ENCODE measurements around the gene C1QA. TPM values are rescaled to one million over a fixed set of nuclear protein-coding genes. Genes with fewer than 3 reads are reported as not detected.

Gene C1QA
- total and polyA plus RNA-seq, 8 donors, result 2.9 to 127 (median 74.1) TPM

DNA sequence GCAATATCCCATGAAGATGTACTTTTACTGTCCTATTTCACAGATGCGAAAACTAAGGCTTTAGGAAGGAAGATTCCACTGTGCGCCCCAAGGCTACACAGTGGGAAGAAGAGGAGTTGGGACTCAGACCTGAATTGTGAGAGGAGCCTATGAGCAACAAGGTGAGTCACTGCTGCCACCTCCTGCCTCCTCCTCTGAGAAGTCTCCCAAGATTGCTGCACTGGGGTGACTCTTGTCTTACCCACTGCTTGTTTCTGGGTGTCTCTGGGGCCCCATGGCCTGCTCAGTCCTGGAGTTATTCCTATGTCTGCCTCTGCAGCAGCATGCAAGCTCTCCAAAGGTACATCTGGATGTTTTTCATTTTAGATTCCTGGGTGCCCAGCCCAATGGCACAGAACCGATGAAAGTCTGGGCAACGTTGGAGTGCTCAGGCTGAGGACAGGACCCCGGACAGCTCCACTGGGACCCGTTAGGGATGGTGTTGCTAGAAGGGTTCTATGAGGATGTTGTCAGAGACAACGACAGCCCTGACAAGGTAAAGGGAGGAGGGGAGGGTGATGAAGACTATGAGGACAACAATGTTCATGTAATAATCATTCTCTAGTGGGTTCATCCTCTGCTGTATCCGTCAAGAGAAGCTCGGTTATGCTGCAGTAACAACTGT, 11.0 kb upstream of the C1QA start:
- 34 to 44% (median 41%) methylated on average over 9 of the region's 9 CpGs for WGBS, 5 donors
- peak in 1 of 2 donors; percentile 40 for DNase-seq
- H3K36me3 ChIP-seq, result no peaks in the 10 kb centered on the region
- intact Hi-C loops (cut with DNase I; ENCODE audit: low total_unique reads), result no loop called here
- H3K27ac ChIP-seq, result no peak overlapping the region
- H3K9me3 ChIP-seq, result no peaks in the 10 kb centered on the region
- peaks cover 0 to 86% (median 22%) of the 10 kb centered on the region in 3 donors for H3K27me3 ChIP-seq
- no peak for TF ChIP-seq CTCF (IDR thresholded peaks at IDR 0.05)
- TF ChIP-seq POLR2A (IDR thresholded peaks at IDR 0.05), result no peak
- TF ChIP-seq POLR2AphosphoS5 (IDR thresholded peaks at IDR 0.05), result no peak
- no peak for TF ChIP-seq EP300 (IDR thresholded peaks at IDR 0.05)
- peaks cover 0 to 7% (median 2%) of the 10 kb centered on the region in 4 donors for H3K4me1 ChIP-seq
- no peak overlapping the region for H3K4me3 ChIP-seq

DNA sequence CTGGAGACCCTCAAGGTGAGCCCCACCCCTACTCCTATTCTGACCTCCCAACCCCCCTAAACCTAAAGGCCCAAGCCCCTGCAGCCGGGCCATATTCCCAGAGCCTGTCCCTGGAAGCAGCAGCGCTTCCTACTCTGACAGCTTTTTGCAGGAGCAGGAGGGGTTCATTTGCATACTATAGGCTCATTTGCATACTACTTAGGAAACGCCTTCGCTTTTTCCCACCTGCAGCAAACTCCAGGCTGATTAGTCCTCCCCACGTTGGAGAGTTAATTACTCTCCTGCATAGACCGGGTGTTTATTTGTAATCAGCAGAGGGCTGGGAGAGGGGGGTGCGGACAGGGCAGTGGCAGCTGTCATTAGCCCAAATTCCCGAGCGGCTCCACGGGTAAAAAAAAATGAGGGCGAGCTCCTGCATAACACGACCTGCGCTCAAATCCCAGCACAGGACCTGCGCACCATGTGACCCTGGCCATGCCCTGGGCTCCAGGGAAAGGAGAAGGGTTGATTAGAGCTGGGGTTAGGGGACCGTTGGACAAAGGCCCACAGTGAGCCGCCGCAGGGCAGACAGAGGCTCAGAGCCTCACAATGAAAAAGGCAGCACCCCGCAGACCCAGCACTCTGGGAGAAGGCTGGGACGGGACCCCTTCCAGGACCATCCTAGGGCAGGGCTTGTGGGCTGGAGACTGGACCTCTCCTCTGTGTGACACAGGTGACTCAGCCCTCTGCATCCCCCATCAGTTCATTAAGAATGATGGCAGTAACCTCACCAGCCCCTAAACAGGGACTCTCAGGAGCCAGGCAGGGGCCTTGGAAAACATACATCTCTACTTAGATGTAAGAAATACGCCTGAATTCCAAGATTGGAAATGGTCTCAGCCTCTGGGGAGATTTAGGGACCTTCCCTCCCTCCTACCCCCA, 9.9 kb upstream of the C1QA start:
- TF ChIP-seq POLR2A (IDR thresholded peaks at IDR 0.05) (no peak), POLR2AphosphoS5 (IDR thresholded peaks at IDR 0.05) (no peak), EP300 (IDR thresholded peaks at IDR 0.05) (no peak), CTCF (IDR thresholded peaks at IDR 0.05) (no peak)
- peaks cover 0 to 79% (median 20%) of the 10 kb centered on the region in 3 donors for H3K27me3 ChIP-seq
- intact Hi-C loops (cut with DNase I; ENCODE audit: low total_unique reads), result no loop called here
- no peak overlapping the region for H3K27ac ChIP-seq
- no peak overlapping the region for H3K4me3 ChIP-seq
- 16 to 20% (median 19%) methylated on average over 20 of the region's 20 CpGs for WGBS, 5 donors
- no peak for DNase-seq
- no peaks in the 10 kb centered on the region for H3K36me3 ChIP-seq
- no peaks in the 10 kb centered on the region for H3K9me3 ChIP-seq
- H3K4me1 ChIP-seq, result peaks cover 0 to 7% (median 2%) of the 10 kb centered on the region in 4 donors

DNA sequence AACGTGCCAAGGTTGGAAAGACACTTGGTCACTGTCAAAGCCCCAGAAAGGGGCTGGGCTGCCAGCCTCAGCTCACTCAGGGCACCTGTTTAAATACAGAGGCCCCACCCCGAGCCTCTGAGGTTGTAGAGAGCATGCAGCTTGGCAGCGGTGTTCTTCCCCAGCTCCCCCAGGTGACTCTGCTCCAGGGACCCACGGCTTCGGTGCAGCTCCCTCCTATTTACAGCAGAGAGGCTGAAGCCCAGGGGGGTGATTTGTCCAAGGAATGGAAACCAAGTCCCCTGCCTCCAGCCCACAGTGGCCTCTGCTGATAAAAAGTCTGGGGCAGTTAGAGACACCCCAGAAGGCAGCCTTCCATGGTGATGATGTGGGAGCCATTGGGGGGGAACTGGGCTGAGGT, 9.1 kb upstream of the C1QA start:
- 24 to 44% (median 31%) methylated on average over 3 to 5 of the region's 5 CpGs for WGBS, 5 donors
- peaks cover 0 to 7% (median 2%) of the 10 kb centered on the region in 4 donors for H3K4me1 ChIP-seq
- peaks cover 0 to 71% (median 20%) of the 10 kb centered on the region in 3 donors for H3K27me3 ChIP-seq
- intact Hi-C loops (cut with DNase I; ENCODE audit: low total_unique reads), result no loop called here
- TF ChIP-seq EP300 (IDR thresholded peaks at IDR 0.05), result no peak
- no peak for TF ChIP-seq POLR2AphosphoS5 (IDR thresholded peaks at IDR 0.05)
- no peak for TF ChIP-seq POLR2A (IDR thresholded peaks at IDR 0.05)
- no peak for TF ChIP-seq CTCF (IDR thresholded peaks at IDR 0.05)
- no peaks in the 10 kb centered on the region for H3K36me3 ChIP-seq
- H3K27ac ChIP-seq, result no peak overlapping the region
- H3K9me3 ChIP-seq, result no peaks in the 10 kb centered on the region
- H3K4me3 ChIP-seq, result no peak overlapping the region
- no peak for DNase-seq

DNA sequence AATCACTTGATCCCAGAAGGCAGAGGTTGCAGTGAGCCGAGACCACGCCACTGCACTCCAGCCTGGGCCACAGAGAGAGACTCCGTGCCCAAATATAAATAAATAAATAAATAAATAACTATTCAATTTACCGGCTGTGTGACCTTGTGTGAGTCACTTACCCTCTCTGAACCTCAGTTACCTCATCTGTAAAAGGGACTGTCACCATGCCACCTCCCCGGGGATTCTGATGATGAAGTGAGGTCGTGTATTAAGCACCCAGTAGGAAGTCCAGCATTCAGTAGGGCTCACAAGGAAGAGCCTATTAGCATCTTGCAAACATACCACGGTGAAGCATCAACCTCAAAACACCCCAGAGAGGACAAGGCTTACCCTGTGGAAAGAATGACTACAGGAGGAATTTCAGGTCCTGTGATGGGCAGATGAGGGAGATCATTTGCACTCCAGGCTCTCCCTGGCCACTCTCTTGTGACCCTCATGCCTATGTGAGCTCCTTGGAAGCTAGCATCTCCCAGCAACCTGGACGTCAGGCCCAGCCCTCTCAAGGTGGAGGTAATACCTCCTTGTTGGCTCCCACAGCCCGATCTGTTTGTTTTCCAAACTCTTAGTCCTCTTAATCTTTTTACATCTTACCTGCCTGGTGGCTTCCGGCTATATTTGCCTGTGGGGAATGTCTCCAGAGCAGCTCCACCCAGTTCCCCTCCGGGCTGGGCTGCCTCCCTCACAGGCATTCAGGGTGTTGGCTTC, 7.6 kb upstream of the C1QA start:
- Histone ChIP-seq H3K27ac (no peak overlapping the region), H3K4me3 (no peak overlapping the region), H3K4me1 (peaks cover 0 to 7% (median 2%) of the 10 kb centered on the region in 4 donors), H3K36me3 (no peaks in the 10 kb centered on the region), H3K9me3 (no peaks in the 10 kb centered on the region), H3K27me3 (peaks cover 0 to 66% (median 20%) of the 10 kb centered on the region in 3 donors)
- TF ChIP-seq POLR2A (IDR thresholded peaks at IDR 0.05) (no peak), CTCF (IDR thresholded peaks at IDR 0.05) (no peak), EP300 (IDR thresholded peaks at IDR 0.05) (no peak), POLR2AphosphoS5 (IDR thresholded peaks at IDR 0.05) (no peak)
- WGBS, 5 donors, result 36 to 44% (median 43%) methylated on average over 11 of the region's 11 CpGs
- no peak for DNase-seq
- intact Hi-C loops (cut with DNase I; ENCODE audit: low total_unique reads), result no loop called here
